GM21723 (cell line): Measurements from ENCODE around the gene NAA20.

Experiments
- ATAC-seq: cut with Tn5 transposase; IDR thresholded peaks from one replicate; pipeline ENCODE4 v1.9.1; 2021; ENCODE audit warnings: mild to moderate bottlenecking, moderate library complexity; ENCODE audit not compliant: unreplicated experiment

Gene NAA20, protein sequence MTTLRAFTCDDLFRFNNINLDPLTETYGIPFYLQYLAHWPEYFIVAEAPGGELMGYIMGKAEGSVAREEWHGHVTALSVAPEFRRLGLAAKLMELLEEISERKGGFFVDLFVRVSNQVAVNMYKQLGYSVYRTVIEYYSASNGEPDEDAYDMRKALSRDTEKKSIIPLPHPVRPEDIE

DNA sequence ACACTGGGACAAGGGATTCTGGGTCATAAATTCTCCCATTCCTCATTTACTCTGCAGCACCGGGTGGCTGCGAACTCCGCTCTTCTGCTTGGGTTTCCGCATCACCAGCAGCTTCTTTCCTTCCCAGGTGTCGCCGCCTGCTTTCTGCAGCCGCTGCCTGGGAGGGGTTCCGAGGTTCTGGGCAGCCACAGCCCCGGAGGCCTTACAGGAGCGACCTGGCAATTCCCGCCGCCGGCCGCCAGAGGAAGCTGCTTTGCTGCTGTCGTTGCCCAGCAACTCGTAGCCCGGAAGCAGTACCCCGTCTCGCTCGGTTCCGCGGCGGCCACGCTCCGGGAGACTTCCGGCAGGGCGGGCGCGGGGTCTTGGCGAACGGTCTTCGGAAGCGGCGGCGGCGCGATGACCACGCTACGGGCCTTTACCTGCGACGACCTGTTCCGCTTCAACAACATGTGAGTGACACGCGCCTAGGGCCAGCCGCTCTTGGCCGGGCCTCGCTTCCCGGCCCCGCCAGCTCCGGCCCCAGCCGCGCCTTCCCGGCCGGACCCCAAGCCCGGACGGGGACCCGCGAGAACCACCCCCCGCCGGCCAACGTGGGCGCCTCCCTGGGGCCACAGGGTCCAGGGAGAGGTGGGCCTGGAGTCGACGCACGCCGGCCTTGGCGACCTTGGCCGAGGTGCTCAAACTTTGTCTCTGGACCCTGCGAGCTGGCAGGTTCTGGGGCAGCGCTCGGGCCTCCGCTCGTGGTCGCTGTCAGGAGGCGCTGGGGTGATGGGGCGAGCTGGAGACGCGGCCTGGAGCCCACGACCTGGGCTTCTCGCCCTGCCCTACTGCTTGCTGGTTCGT lies at the start of gene NAA20:
NAA20 (plus strand) TSS at position 362 of the 843 bp plus-strand sequence; CDS start at position 397, 35 bp downstream.
- ATAC-seq: peak; percentile 98

DNA sequence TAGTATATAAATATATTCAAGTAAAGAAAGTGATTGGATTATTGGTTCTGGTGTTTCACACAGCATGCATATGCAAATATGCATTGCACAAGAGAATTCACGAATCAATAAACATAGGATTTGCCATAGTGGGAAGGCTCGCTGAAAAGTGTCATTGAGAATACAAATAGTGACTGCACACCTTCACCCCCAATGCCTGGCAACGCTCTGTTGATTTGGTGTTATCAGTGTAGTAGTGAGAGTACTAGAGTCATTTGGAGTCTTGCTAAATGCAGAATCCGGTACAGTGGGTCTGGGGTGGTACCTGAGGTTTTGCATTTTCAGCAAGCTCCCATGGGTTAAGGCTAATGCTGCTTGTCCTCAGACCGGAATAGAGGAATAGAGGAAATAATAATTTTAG lies 49.7 kb upstream of the NAA20 start:
- ATAC-seq: no peak

DNA sequence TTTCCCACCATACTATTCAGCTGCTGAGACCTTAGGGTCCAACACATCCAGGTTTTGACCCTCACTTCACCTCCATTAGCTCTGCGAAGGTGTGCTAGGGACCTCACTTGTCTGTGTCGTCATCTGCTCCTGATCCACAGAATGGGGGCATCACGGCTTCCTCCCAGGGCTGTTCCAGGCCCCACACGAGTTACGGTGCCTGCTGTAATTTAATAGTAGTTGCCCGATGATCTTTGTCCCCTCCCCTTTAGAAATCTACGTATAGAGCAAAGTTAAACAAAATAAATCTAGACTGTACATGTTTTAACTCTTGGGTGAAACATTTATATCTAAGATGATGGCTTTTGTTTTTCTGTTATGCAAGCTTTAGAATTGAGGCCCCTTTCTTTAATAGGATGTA lies 49.1 kb upstream of the NAA20 start:
- ATAC-seq: no peak

DNA sequence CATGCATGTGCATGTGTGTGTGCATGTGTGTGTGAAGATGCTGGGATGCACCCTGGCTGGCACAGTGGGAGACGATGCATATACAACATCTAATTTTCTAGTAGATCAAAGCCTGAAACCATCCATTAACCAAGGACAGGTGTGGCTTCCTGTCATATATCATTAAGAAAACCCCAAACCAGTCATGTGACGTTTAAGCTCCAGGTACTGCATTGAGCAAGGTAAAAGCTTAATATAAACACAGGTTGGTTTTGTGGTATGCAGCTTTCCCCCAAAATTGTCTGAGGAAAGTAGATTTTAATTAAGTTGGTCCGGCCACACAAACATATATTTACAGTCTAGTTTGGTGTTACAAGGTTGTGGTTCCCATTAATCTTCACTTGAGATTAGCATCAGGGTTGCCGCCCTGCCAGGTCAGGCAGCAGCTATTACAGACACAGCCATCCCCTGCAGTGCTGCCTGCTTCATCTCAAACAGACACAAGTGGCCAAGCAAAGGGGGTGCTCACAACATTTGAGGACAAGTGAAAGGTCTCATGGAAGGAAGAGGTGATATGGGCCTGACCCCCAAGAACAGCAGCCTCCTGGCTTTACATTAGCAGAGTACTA lies 48.6 kb upstream of the NAA20 start:
- ATAC-seq: no peak

DNA sequence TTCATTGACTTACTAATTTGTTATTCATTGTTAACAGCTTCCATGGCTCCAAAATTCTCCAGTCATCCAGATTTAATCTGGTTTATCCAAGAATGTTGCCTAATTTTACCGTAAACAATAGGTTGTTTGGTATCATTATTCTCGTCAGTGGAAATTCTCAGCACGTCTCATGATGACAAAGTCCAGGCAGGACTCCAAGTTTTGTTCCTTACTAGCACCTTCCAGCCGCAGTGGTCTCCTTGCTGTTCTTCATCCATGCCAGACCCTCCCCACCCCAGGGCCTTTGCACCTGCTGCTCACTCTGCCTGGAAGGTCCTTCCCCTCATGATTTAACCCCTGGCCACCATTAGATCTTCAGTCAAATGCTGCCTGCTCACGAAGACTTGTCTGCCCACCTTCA lies 48.1 kb upstream of the NAA20 start:
- no peak for ATAC-seq

DNA sequence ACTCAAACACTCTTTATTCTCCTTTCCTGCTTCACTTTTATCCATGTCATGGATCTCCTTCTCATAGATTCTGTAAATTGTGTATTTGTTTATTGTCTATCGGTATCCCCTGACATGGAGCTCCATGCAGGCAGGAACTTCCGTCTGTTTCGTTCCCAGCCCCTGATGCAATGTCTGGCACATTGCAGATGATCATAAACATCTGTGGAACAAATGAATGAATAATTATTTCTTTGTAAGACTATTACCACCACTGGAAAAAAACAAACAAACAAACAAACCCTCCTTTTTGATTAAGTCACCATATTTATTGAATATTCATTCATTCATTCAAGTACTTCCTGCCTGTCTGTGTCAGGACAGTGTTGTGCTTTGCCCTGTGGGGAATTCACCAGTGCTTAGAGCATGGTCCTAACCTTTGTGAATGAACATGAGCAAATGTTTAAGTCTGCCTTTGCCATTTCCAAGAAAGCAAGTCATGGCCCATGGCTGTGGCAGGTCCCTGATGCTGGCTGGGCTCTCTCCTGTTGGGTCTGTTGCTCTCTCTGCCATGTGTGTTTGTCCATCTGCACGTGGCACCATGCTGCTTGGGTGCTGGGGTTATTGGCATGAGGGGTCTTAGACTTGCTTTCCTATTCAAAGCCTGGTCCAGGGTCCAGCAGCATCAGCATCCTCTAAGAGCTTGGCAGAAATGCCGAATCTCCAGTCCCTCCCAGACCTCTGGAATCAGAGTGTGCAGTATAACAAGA lies 47.5 kb upstream of the NAA20 start:
- no peak for ATAC-seq

DNA sequence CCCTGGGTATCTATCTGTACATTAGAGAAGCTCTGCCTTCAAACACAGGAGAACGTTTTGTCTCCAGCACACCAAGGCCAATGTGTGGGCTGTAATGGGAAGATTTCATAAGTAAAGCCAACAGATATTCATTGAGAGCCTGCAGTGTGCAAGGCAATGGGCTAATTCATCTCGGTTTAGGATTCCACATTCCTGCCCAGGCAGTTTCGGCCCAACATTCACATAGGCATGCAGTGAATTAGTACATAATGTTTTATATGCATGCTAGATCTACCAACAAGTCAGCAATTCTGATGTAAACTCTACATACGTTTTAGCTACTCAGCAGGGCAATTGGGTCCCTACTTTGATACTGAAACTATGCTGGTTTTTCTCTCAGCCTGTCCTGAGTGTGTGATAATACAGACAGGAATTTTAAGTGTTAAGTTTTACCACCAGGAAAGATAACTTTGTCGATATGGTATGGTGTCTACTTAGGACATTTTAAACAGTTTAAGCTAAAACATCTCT lies 46.9 kb upstream of the NAA20 start:
- no peak for ATAC-seq

DNA sequence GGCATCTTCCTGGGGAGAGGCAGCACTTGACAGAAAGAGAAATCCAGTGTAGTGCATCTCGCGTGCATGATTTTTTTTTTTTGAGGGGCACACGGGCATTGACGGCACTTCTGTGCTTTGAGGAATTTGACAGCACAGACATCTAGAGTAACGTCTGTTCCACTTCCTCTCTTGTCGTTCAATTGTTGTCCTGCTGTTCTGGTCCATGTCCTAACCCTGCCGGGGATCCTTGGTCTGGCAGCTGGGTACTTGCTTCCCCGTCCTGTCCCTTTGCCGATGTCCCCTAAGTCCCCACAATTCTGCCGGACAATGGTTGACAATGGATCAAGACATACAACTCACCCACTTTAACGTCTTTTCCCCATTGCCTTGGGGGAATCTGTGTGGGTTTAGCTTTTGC lies 46.0 kb upstream of the NAA20 start:
- no peak for ATAC-seq

DNA sequence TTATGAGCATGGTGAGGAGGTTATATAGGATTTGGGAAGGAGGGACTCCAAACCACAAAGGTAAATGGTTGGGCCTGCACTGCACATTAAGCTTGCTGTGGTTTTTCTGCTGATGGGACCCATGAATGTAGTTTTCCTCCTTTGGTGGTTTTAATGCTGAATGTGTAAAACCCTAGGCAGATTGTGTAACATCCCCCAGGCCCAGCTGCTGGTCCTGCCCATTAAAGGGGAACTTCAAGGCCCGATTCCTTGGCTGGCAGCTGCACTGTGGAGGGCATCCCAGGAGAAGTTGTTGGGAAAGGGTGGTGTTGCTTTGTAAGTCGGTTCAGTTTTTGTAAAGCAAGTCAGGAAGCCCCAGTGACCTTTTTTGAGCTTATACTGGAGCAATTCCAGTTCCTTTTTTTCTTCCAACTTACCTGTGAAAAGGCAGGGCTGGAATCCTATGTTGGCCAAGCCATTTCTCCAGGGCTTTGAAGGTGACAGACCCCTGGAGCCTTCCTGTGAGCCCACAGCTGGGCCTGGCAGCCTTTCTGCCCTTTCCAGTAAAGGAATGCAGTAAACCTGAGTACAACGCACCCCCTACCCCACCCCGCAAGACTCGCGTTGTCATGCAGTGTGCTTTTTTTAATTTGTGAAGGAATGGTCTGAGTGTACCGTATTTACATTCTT lies 43.1 kb upstream of the NAA20 start:
- ATAC-seq: no peak

DNA sequence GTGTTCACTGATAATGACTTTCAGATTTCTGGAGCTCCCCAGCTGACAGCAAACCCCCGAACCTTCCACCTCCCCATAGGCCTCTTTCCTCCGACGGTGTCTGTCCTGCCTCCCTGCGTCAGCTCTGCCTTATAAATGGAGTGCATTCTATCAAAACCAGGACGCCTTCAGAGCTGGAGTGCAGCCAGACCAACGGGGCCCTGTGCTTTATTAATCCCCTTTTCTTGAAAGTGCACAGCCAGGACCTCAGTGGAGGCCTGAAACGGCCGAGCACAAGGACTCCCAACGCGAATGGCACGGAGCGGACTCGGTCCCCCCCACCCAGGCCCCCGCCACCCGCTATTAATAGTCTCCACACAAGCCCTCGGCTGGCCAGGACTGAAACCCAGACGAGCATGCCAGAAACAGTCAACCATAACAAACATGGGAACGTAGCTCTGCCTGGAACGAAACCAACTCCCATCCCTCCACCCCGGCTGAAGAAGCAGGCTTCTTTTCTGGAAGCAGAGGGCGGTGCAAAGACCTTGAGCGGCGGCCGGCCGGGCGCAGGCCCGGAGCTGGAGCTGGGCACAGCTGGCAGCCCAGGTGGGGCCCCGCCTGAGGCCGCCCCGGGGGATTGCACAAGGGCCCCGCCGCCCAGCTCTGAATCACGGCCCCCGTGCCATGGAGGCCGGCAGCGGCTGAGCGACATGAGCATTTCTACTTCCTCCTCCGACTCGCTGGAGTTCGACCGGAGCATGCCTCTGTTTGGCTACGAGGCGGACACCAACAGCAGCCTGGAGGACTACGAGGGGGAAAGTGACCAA lies 42.3 kb upstream of the NAA20 start:
- ATAC-seq: no peak

DNA sequence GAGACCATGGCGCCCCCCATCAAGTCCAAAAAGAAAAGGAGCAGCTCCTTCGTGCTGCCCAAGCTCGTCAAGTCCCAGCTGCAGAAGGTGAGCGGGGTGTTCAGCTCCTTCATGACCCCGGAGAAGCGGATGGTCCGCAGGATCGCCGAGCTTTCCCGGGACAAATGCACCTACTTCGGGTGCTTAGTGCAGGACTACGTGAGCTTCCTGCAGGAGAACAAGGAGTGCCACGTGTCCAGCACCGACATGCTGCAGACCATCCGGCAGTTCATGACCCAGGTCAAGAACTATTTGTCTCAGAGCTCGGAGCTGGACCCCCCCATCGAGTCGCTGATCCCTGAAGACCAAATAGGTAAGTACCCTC lies 41.7 kb upstream of the NAA20 start:
- ATAC-seq: no peak

DNA sequence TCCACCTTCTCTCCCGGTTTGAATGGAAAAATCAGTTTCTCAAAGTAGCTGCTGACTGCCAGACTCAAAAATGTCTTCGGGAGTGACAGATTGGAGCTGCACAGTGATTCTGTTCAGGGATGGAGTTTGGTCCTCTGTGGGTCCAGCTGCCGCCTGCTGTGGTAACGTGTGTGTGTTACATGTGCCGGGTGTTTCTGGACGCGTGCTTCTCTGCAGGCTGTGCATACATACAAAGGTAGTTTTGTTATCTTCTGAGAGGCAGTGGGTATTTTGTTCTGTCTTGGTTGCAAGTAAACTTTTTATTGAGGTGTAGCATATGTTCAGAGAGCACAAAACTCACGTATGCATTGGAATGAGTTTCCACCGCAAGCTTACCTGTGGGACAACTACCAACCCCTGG lies 41.3 kb upstream of the NAA20 start:
- no peak for ATAC-seq

DNA sequence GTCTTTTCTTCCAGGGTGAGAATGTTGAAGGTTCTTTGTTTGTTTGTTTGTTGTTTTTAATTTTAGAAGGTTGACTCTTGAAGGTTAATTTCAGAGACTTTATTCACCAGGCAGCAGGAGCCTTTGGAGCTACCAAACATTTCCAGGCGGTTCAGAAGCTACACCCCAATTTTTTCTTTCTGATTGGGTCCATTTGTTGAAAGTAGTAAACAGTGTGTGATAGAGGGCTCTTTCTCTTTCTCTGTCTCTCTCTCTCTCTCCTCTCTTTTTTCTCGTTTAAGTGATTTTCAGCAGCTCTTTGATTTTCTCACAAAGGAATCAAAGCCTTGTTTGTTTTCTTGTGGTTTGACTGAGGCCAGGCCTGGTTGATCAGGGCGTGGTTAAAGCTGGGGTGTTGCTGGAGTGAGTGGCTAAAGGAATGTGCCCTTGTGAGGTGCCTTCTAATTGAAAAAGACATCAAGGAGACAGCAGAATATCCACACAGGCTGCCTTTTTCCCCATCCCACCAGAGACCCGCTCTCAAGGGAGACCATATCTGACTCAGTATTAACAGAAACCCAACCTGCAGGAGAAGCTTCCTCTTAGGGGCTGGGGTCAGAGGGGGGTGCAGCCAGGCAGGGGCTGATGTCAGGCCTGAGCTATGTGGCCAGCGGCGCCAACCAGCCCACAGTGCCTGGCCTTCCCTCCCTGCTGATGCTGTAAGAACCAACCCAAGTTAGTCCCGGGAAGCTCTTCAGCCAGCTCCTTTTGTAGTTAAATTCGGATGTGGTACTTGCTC lies 40.4 kb upstream of the NAA20 start:
- ATAC-seq: no peak

DNA sequence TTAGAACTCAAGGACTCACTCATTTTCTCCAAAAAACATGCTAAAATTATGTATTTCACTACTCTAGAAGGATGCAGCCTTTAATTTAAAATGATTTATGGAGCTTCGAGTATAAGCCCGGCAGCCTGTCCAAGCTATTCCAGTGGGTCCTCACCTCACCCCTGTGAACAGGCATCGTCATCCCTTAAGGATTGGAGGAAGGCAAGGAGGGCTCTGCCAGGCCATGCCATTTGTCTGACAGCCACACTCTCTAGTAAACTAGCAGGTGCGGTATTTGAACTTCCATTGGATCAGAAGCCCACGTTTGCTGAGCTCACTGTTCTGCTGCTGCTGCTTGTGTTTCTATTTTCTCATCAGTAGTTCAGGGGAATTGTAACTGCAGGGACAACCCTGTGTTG lies 39.8 kb upstream of the NAA20 start:
- ATAC-seq: no peak

DNA sequence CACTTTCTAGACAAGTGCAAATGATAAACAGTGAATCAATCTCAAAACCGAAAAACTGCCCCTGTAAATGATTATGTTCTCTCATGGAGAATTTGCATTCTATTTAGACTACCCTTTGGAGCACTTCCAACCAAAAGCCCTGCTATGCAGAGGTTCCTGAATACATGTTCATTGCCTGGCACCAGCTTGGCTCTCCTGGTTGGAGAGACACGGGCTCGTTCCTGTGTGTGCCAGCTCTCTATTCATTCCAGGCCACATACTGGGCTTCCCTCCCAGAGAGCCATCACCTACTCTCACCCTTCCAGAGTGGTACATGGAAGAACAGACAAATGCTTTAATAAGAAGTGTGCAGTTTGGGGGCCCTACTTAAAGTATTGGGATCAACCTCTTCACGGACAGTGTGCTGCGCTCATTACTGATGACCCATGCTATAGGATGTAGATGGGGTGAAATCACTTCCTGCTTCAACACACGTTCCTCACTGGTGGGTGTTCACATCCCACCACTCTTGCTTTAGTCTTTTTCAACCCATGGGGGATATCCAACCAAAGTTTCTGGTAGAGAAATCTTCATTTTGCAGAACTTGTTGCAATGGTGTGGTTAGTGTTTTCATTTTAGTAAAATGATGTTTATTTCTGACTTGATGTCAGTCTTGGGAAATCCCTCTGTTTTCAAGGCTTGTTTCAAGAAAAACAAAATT lies 38.5 kb upstream of the NAA20 start:
- no peak for ATAC-seq

DNA sequence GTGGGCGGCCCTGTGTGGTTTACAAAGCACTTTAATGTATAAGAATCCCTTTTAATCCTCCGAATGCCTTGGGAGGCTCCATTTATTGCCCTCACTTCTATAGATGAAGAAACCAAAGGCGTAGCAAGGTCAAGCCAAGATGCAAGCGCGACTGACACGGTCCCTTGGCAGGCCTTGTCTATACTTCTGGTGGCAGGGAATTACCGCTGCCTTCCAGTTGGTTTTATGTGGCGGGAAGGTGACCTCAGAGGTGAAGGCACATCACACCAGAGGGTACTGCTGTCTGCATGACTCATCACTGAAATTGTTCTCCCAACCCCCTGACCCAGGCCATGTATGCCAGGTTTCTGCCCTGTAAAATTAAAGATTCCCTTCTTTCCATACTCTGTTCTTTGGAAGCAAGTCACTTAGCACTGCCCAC lies 36.1 kb upstream of the NAA20 start:
- ATAC-seq: no peak

DNA sequence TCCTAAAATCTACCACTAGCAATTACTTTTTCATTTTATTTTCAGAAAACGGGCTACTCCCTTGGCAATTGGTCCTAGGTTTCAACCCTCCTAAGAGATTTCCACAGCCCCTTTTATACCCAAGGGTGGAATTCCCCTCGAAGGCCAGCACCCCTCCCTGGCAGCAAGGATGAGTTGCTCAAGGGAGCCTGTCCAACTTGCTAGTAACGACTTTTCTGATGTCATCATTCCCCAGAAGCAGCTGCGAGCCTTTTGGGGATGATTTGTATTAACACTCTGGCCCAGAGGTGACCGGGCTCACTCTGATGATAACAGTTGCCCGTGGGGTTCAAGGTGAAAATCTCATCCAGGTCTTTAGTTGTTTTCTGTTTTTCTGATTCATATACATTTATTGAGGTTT lies 30.7 kb upstream of the NAA20 start:
- ATAC-seq: no peak

DNA sequence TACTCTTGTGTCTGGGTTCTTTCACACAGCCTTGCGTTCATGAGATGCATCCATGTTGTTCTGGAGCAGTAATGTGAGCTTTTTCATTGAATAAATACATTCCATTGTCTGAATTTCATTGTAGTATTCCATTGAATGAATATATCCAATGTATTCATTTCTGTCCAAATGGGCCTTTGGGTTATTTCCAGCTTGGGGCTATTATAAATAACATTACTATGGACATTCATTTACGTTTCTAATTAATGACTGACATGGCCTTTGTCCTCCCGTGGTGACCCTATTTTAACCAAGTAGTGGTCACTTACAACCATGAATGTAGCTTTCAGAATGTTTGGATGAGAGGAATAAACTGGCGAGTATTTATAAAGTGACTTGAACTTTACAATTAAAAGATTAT lies 30.1 kb upstream of the NAA20 start:
- no peak for ATAC-seq

DNA sequence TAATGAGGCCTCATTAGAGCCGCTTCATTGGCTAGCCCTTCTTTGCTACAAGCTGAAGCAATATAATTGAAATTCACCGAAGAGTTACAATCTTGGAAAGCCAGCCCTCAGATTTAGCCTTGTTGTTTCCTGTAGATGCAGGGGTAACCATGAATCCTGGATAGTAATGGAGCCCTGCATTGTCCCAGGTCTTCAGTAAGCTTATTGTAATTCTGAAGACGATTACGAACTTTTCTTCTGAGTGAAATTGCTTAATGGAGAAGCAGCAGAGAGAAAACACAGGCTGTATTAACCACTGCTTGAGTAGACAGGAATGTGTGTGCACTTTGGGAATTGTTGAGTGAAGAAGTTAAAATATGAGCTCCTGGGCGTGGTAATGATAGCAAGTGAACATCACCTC lies 26.3 kb upstream of the NAA20 start:
- ATAC-seq: no peak
